Progenitor cell of endocrine pancreas (in vitro differentiated cells): Measurements from ENCODE around the gene DGKG. TPM values are rescaled to one million over a fixed set of nuclear protein-coding genes. Genes with fewer than 3 reads are reported as not detected.

Experiments
- DNase-seq: peaks from one replicate; pipeline ENCODE4 v3.0.0; 2021; ENCODE audit warnings: low spot score; ENCODE audit not compliant: unreplicated experiment
- H3K27ac Mint-ChIP-seq: 2 replicates; pipeline ENCODE4 v1.8.0; 2021; ENCODE audit warnings: mild to moderate bottlenecking, moderate library complexity, mixed read lengths
- H3K27me3 Mint-ChIP-seq: 2 replicates; pipeline ENCODE4 v1.8.0; 2021; ENCODE audit warnings: mixed read lengths
- H3K36me3 Mint-ChIP-seq: 2 replicates; pipeline ENCODE4 v1.8.0; 2022; ENCODE audit warnings: mixed read lengths; ENCODE audit not compliant: insufficient read depth
- H3K4me1 Mint-ChIP-seq: 2 replicates; pipeline ENCODE4 v1.8.0; 2021; ENCODE audit warnings: low read depth, mixed read lengths
- H3K4me3 Mint-ChIP-seq: 2 replicates; pipeline ENCODE4 v1.8.0; 2021; ENCODE audit warnings: low read depth, mild to moderate bottlenecking, moderate library complexity, mixed read lengths
- H3K9me3 Mint-ChIP-seq: 2 replicates; pipeline ENCODE4 v1.8.0; 2021; ENCODE audit warnings: low read depth, mixed read lengths
- total RNA-seq: library from RNA; stranded (reverse); gene quantifications from 2 replicates; pipeline ENCODE4 v1.2.1, GENCODE V29; 2021
- TF ChIP-seq, protein P1 (sequence below): fragments of 200-600 bp; sonication (generic); IDR thresholded peaks from one replicate; pipeline ENCODE4 v1.5.0; 2021; ENCODE audit warnings: antibody characterized with exemption, mild to moderate bottlenecking; ENCODE audit not compliant: unreplicated experiment

The DGKG gene
- total RNA-seq, 1 donor from 2014 or later, result 0.17 TPM

DNA sequence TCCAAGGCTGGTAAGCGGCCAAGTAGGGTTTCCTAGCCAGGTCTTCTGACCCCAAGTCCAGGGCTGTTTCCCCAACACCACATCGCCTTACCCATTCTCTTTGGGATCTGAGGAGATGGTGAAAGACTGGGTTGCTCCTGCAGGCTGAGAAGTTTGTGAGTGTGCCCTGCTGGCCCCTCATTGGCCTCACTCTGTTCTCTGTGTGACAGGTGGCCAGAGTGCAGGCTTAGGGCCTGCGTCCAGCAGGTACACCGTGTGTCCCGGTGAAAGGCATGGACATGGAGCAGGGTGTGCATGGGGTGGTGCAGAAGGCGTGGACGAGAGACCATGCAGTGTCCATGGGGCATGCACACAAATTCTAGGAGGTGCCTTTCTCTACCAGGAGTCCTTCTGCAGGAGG lies 91.3 kb downstream of the DGKG start:
- no peaks in the 10 kb centered on the region for H3K4me1 Mint-ChIP-seq
- no peak overlapping the region for H3K4me3 Mint-ChIP-seq
- no peaks in the 10 kb centered on the region for H3K9me3 Mint-ChIP-seq
- no peak for DNase-seq
- peaks cover 28% of the 10 kb centered on the region for H3K27me3 Mint-ChIP-seq
- no peak overlapping the region for H3K27ac Mint-ChIP-seq
- TF ChIP-seq, protein P1, sequence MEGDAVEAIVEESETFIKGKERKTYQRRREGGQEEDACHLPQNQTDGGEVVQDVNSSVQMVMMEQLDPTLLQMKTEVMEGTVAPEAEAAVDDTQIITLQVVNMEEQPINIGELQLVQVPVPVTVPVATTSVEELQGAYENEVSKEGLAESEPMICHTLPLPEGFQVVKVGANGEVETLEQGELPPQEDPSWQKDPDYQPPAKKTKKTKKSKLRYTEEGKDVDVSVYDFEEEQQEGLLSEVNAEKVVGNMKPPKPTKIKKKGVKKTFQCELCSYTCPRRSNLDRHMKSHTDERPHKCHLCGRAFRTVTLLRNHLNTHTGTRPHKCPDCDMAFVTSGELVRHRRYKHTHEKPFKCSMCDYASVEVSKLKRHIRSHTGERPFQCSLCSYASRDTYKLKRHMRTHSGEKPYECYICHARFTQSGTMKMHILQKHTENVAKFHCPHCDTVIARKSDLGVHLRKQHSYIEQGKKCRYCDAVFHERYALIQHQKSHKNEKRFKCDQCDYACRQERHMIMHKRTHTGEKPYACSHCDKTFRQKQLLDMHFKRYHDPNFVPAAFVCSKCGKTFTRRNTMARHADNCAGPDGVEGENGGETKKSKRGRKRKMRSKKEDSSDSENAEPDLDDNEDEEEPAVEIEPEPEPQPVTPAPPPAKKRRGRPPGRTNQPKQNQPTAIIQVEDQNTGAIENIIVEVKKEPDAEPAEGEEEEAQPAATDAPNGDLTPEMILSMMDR, result no peak
- no peaks in the 10 kb centered on the region for H3K36me3 Mint-ChIP-seq

DNA sequence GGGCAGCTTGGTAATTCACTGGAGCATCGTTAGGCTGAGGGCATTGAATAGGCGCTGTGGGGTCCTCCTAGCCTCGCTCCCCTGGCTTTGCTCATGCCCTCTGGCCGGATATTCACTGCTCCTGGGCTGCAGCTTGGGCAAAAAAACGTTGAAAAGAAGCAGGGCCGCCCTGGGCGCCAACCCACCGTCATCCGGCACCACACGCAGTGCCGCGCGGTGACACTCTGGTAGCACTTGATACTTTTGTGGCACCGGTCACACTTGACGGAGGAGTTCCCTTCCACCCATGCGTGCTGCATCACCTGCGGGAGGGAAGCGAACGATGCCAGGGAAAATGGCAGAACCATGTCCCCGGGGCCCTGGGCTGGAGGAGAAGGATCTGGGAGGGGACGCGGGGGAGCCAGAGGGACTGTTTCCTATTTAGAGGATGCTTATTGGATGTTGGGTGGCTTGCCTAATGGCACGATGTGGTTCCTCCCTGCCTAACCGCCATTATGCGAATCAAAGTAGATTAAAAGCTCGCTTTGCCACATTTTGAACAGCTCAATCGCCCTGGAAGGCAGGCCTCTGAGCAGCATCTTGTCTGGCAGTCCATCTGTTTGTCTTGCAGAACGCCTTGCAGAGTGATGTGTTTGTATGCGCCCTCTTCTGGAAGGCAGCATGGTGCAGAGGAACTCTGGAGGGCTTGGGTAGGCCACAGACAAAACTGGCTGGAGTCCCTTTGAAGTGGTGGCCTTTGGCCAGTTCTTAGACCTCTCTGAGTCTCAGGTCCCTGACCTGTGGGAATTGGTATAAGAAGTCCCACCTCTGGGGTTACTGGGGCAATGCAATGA lies 93.2 kb downstream of the DGKG start:
- H3K27me3 Mint-ChIP-seq, result peaks cover 28% of the 10 kb centered on the region

DNA sequence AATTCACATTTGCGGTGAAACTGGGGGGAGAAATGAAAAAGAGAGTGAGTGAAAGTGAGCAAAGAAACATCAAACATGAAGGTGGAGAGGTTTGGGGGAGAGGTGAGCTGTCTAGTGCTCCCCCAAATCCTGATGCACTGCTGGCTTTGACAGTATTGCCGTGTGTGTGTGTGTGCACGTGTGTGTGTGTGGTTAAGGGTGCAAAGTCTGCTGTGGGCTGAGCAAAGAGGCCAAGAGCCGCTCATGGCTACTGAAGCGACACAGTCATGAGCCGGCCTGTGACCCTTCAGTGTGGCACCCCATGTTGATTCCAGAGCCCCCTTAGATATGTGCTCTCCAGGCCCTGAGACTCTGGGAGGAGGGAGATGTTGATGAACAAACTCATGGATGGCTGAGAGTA lies 94.3 kb downstream of the DGKG start:
- Mint-ChIP-seq H3K9me3 (no peaks in the 10 kb centered on the region), H3K27me3 (peaks cover 28% of the 10 kb centered on the region), H3K4me1 (no peaks in the 10 kb centered on the region), H3K27ac (no peak overlapping the region), H3K36me3 (no peaks in the 10 kb centered on the region), H3K4me3 (no peak overlapping the region)
- TF ChIP-seq, protein P1, result no peak
- no peak for DNase-seq

More for the DNA sequence above, 93.2 kb downstream of the DGKG start:
- Mint-ChIP-seq H3K36me3 (no peaks in the 10 kb centered on the region), H3K4me1 (no peaks in the 10 kb centered on the region), H3K9me3 (no peaks in the 10 kb centered on the region), H3K27ac (no peak overlapping the region), H3K4me3 (no peak overlapping the region)
- no peak for DNase-seq
- TF ChIP-seq, protein P1, result peak; percentile 45

DNA sequence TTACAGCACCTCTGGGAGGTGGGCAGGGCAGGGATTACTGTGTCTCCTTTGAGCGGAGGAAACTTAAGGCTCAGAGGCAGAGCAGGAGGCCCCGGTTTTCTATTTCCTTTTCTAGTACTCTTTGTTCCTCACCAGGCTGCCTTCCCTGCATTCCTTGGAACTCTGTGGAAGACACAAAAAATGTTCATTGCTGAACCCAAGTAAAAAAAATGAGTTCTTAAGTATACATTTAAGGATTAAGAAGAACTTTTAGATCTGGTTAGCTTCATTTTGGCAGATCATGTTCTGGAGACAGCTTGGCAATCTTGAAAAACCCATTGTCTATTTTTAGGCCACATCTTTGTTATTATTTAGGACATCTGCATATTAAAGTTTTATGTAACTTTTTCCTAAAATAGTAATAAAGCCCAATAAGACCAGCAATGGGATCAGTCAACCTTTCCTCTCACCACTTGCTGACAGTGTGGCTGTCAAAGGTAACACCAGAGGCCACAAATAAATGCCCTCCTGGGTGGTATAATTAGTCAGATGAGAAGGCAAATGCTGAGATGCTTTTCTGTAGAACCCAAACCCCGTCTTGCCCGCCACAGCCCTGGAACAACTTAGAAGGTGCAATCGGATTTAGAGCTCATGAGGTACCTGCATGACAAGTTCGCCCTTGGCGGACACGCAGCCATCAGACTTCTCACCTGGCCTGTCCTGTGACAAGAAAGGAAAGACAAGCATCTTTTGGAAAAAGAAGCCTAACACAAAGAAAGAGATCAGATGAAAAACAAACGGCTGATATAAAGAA lies 97.2 kb downstream of the DGKG start:
- Mint-ChIP-seq H3K27me3 (peaks cover 41% of the 10 kb centered on the region), H3K9me3 (no peaks in the 10 kb centered on the region), H3K36me3 (no peaks in the 10 kb centered on the region), H3K4me1 (peaks cover under 1% of the 10 kb centered on the region), H3K4me3 (no peak overlapping the region), H3K27ac (no peak overlapping the region)
- TF ChIP-seq, protein P1, result no peak
- no peak for DNase-seq

DNA sequence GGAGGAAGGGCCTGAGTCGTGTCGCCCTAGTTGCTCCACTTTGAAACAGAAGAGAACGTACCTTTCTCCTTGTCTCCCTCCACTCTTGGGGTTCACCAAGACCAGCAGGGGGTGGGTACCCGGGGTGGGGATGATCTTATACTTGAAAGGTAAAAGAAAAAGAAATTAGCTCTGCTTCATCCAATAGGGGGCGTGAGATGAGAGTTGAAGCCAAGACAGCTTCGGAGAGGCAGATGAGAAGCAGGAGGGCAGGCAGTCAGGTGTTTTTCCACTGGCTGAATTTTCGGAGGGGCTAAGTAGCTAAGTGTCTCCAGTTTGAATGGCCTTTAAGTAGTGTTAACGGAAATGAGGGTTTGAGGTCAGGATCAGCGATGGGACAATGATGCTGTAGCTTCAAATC lies 100.4 kb downstream of the DGKG start:
- H3K27me3 Mint-ChIP-seq, result peaks cover 57% of the 10 kb centered on the region
- H3K4me1 Mint-ChIP-seq, result peaks cover 8% of the 10 kb centered on the region
- no peak overlapping the region for H3K27ac Mint-ChIP-seq
- H3K9me3 Mint-ChIP-seq, result no peaks in the 10 kb centered on the region
- DNase-seq, result no peak
- no peak overlapping the region for H3K4me3 Mint-ChIP-seq
- TF ChIP-seq, protein P1, result peak; percentile 40
- no peaks in the 10 kb centered on the region for H3K36me3 Mint-ChIP-seq
